GM18520 (cell line): Measurements from ENCODE around the gene RBMS3.

Source experiments
- ATAC-seq: cut with Tn5 transposase; IDR thresholded peaks from one replicate; pipeline ENCODE4 v1.9.1; 2021; ENCODE audit not compliant: unreplicated experiment

Gene RBMS3

GRCh38 chr3:29919571-29919970 is 638.7 kb downstream of the RBMS3 start:
- no peak for ATAC-seq

GRCh38 chr3:29922992-29923746 is 642.3 kb downstream of the RBMS3 start:
- no peak for ATAC-seq

GRCh38 chr3:29924783-29925561 is 644.1 kb downstream of the RBMS3 start:
- ATAC-seq = no peak

- no peak for ATAC-seq
These were observed 645.5 kb downstream of the RBMS3 start for GRCh38 chr3:29926378-29926777.

- no peak for ATAC-seq
These were observed 651.9 kb downstream of the RBMS3 start for GRCh38 chr3:29932696-29933325.

- no peak for ATAC-seq
These were observed 653.1 kb downstream of the RBMS3 start for GRCh38 chr3:29933802-29934490.

- no peak for ATAC-seq
These were observed 653.9 kb downstream of the RBMS3 start for GRCh38 chr3:29934751-29935150.

- ATAC-seq = peak; percentile 93
These were observed 655.2 kb downstream of the RBMS3 start for GRCh38 chr3:29936054-29936453.

GRCh38 chr3:29936766-29937165 is 655.9 kb downstream of the RBMS3 start:
- no peak for ATAC-seq

- ATAC-seq = no peak
These were observed 656.3 kb downstream of the RBMS3 start for GRCh38 chr3:29937185-29937584.

GRCh38 chr3:29940759-29941323 is 660.0 kb downstream of the RBMS3 start:
- ATAC-seq = no peak

- ATAC-seq = no peak
These were observed 661.4 kb downstream of the RBMS3 start for GRCh38 chr3:29942297-29942696.

- no peak for ATAC-seq
These were observed 668.3 kb downstream of the RBMS3 start for GRCh38 chr3:29949131-29949530.

- no peak for ATAC-seq
These were observed 669.2 kb downstream of the RBMS3 start for GRCh38 chr3:29949940-29950616.

- no peak for ATAC-seq
These were observed 671.6 kb downstream of the RBMS3 start for GRCh38 chr3:29952431-29952830.

GRCh38 chr3:29955413-29955812 is 674.5 kb downstream of the RBMS3 start:
- no peak for ATAC-seq

- ATAC-seq = no peak
These were observed 677.9 kb downstream of the RBMS3 start for GRCh38 chr3:29958816-29959215.

- no peak for ATAC-seq
These were observed 691.0 kb downstream of the RBMS3 start for GRCh38 chr3:29971895-29972294.

- ATAC-seq = no peak
These were observed 691.6 kb downstream of the RBMS3 start for GRCh38 chr3:29972320-29972993.

- no peak for ATAC-seq
These were observed 692.9 kb downstream of the RBMS3 start for GRCh38 chr3:29973763-29974162.
